D721Med (cell line): ENCODE measurements around the gene PAFAH2.

Experiments
- DNase-seq: peaks from one replicate; pipeline ENCODE4 v3.0.0; 2011; ENCODE audit warnings: low spot score; ENCODE audit not compliant: insufficient read length
- FAIRE-seq: peaks from 2 replicates; lab custom pipeline; 2011; peaks lifted over from hg19 to GRCh38; lab: Jason Lieb, UNC
- TF ChIP-seq, protein P1 (sequence below): IDR thresholded peaks from 2 replicates; pipeline ENCODE4 v1.5.1; 2012; ENCODE audit warnings: mild to moderate bottlenecking, control low read depth; ENCODE audit not compliant: insufficient read depth; ENCODE audit errors: missing control alignments

The PAFAH2 gene

DNA sequence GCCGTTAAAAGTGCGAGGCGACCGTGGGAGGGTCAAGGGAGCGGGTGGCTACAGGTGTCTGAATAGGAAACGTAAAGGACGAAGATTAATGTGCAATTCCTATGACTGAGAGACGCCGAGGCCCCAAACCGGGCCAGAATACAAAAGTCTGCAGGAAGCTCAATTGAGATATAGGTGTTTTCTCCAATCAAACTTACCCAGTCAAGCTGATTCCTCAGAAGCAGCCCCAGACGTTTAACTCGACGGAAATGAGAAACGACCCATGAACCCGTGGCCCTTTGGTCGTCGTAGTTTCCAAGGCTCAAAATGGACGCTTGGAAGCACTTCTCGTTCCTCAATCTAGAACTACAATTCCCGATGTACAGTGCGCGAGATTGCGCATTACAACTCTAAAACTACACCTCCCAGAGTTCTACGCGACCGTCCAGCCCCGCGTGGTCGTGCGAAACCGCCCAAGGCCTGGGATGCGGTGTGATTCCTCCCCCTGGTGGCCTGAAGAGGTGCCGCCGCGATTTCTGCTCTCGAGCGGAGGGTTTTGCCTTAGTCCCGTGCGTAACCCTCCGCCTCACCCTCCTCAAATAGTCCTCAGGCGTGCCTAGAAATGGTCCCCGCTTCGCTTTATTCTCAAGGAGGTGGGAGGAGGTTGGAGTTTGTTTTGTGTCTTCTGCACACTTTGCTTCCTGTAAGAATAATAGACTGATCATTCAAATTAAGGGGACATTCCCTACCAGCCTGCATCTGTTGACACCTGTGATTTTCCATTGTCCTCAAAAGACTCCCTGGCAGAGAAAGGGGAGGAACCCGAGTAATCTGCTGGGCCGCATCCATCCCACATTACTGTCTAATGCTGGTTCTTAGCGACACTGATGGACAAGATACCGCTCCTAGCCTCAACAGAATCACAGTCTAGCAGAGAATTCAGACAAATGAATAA, at the start of gene PAFAH2:
TSS of gene PAFAH2 (minus strand) at position 236 of the 934 bp plus-strand sequence. CDS start 7,247 bp downstream, outside the sequence.
- TF ChIP-seq, protein P1, sequence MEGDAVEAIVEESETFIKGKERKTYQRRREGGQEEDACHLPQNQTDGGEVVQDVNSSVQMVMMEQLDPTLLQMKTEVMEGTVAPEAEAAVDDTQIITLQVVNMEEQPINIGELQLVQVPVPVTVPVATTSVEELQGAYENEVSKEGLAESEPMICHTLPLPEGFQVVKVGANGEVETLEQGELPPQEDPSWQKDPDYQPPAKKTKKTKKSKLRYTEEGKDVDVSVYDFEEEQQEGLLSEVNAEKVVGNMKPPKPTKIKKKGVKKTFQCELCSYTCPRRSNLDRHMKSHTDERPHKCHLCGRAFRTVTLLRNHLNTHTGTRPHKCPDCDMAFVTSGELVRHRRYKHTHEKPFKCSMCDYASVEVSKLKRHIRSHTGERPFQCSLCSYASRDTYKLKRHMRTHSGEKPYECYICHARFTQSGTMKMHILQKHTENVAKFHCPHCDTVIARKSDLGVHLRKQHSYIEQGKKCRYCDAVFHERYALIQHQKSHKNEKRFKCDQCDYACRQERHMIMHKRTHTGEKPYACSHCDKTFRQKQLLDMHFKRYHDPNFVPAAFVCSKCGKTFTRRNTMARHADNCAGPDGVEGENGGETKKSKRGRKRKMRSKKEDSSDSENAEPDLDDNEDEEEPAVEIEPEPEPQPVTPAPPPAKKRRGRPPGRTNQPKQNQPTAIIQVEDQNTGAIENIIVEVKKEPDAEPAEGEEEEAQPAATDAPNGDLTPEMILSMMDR = peak; percentile 95
- FAIRE-seq = no peak
- no peak for DNase-seq

DNA sequence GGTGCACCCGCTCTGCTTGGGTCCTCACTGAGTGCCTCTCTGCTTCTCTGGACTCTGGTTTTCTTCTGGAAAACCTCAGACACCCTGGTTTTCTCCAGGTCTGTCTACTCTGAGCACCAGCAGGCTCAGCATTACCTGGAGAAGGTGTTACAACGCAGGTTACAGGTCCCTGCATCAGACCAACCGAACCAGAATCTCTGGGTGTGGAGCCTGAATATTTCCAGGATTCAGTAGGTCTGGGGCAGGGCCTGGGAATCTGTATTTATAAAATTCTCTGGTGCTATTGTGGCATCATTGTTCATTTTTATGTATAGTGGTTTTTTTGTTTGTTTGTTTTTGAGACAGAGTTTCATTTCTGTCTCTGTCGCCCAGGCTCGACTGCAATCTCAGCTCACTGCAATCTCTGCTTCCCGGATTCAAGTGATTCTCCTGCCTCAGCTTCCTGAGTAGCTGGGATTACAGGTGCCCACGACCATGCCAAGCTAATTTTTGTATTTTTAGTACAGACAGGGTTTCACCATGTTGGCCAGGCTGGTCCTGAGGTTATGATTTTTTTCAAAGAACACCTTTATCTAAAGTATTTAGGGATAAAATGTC, 49.5 kb upstream of the PAFAH2 start:
- TF ChIP-seq, protein P1 = no peak
- DNase-seq (no peak), FAIRE-seq (no peak)

DNA sequence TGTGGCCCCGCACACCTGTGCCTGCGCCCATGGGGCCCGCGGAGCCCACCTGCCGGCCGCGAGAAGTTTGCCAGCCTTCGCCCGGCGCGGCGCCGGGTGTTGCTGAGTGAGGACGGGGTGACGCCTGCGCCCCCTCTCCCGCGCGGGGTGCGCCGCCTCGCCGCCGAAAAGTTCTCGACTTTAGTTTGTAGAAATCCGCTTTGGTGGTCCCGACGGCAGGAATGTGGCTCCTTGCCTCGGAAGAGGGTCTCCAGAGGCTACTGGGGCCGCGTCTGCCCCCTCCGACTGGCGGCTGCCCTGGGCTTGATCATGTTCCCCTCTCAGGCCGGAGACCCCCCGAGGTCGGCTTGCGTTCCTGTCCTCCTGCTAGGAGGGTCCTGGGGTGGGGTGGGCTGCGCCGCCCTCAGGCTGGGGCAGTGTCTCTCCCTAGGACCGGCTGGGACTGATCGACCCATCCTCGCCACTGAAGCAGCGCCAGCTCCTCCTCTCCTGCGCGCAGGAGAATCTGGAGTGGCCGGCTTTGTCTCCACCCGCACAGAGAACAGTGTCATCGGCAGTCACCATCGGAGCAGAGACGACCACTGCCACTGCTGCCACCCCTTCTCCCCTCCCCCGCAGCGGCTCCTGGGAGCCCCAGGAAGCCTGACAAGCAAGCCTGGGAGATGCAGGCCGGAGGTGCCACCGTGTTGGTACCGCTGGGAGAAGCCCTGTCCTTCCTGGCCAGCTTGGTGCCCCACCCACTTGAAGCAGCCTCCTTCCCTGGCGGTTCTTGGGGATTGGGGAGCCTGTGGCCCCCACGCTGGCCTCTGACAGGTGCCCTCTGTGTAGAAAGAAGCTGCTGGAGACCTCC, 48.6 kb upstream of the PAFAH2 start:
- no peak for DNase-seq
- TF ChIP-seq, protein P1 = no peak
- no peak for FAIRE-seq

DNA sequence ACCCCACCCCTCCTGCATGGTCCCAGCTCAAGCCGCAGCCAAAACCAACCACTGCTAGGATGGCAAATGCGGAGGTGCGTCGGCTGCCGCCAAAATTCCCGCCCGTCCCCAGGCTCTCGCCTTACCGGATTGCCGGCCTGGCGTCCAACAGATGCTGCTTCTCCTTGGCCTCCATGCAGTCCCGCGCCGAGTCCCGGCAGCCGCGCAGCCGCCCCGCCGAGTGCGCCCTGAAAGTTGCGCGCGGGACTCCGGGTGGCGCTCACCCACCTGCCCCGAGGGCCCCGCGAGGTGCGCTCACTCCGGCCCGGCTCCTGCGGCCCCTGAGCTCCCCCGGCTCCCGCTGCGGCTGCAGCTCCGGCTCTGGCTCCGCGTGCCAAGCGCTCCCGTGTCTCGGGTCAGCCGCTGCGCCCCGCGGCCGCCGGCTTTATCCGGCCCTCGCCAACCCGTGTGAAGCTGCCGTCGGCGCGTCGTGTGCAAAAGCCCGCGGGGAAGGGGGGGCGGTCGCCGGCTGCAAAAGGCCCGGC, 47.9 kb upstream of the PAFAH2 start, which contains the start of gene SLC30A2:
TSS of gene SLC30A2 (minus strand) at position 397 of the 524 bp plus-strand sequence. CDS start at position 175, 222 bp downstream.
- TF ChIP-seq, protein P1 = no peak
- DNase-seq (peak; percentile 29), FAIRE-seq (no peak)

DNA sequence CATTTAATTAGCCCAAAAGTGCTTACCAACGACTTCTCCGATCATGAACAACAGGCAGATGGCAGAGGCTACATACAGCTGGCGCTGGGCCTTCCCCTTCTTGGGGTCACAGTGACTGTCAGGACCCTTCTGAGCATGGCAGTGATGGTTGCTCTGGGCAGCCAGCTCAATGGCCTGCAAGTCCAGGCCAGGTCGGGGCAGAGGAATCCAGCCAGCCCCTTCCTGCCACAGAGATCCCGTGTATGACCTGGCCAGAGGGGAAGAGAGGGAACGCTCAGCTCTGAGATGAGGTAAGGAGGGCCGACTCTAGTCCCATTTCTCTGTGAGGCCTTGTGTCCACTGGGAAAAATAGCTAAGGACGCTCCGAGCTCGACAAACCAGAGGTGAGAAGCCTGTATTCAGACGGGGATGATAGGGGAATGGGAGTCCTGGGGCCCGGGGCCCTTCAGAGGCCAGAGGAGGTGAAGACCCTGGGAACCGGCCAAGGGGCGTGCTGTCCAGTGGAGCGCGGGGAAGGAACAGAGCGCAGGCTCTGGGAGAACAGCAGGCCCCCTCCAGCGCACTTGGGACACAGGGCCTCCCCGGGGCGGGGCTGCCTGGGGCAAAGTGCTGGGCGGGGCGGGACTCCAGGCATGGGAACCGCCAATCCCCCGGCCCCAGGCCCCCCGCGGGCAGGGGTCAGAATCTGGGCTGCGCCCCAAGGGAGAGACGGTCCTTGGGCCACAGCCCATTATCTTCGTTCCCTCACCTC, 47.3 kb upstream of the PAFAH2 start:
- TF ChIP-seq, protein P1 = no peak
- no peak for DNase-seq
- FAIRE-seq = no peak

DNA sequence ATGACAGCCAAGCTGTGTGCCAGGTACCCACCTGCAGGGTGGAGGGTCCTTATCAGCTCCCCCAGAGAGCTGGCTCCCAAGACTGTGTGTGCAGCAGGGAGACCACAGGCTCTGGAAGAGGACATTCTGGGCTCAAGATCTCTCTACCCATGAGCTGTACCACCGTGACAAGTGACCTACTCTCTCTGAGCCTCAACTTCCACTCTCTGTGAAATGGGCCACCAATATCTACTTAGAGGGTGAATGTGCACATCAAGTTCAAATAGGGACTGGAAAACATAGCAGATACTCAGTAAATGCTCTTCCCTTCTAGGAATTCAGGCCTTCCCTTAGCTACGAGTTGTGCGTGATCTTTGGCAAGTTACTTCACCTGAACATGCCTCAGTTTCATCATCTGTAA, 46.6 kb upstream of the PAFAH2 start:
- DNase-seq = no peak
- TF ChIP-seq, protein P1 = no peak
- FAIRE-seq = no peak
